Limb (tissue), 2 donors: ENCODE measurements around the gene JADE2.
"Not testable (repeated sequence)": the region's sequence is repeated elsewhere in the genome, so short reads cannot be mapped to it uniquely, and the experiment has no call there.

Experiments used
- DNase-seq, 2 donors: peaks; one replicate each; pipeline ENCODE4 v3.0.0-alpha.2; 2016; ENCODE audit errors: extremely low spot score in 2 of 2

Gene JADE2

DNA sequence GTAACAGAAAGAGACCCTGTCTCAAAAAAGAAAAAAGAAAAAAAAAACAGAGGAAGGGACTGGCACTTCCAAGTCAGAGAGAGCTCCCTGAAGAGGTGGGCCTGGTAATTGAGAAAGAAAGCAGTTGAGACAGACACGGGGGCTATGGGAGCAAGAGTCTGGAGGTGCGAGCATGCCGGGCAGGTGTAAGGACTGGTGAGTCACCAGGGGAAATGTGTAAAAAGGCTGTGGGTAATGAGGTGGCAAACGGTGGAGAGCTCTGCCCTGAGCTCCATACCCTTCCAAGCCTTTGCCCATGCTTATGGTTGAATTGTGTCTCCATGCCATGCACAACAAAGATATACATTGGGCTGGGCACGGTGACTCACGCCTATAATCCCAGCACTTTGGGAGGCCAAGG, 18.0 kb upstream of the JADE2 start:
- DNase-seq: no peak

DNA sequence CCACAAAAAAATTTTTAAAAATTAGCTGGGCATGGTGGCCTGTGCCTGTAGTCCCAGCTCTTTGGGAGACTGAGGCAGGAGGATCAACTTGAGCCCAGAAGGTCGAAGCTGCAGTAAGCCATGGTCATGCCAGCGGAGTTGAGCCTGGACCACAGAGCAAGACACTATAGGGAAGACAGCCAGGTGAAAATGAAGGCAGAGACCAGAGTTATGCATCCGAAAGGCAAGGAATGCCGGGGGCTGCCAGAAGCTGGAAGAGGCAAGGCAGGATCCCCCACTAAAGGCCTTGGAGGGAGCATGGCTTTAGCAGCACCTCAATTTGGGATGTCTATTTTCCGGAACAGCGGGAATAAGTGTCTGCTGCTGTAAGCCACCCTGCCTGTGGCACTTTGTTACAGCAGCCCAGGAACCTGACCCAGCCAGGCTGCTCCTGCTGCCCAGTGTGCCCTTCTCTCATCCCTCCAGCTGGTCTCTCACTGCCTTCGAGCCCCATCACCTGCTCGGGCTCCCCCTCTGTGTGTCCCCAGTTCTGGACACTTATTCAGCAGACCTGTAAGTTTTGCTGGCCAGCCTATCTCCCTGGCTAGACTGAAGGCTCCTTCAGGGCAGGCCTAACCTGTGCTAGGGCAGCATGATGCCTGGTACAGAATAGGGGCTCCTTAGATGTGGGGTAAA, 16.8 kb upstream of the JADE2 start:
- DNase-seq: no peak

- no peak for DNase-seq
Observed at GRCh38 chr5:134509308-134510040, 16.0 kb upstream of the JADE2 start.

DNA sequence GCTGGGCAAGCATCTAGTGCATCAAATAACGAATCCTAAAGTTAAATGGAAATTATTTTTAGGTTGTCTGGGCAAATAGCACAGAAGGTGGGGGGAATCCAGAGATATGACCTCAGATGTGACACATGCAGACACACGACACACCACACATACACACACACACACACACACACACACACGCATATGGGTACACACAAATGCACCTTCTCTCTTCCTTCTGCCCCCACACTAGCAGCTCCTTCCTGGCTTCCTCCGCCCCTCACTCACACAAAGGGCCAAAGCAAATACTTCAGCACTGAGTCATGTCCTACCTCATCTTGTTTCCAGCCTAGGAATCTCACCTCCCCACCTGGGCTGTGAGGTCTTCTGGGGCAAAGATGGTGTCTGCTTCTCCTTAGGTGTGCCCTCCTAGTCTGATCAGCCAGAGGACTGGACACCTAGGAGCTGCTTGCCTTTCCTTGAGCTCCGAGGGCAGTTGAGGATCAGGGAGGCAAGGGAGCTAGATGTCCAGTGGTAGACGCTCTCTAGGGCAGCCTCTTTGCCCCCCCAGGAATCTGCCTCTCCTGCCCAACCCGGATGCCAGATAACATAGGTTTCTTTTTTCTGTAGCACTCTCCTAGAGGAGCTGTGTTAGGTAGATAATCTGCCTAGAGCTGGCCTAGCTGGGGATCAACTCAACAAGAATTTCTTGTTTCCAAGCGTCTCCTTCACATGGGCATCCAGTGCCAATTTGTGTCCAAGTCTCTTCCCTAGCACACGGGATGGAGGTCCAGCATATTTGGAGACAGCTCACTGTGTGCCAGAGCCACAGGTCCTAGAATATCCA, 14.3 kb upstream of the JADE2 start:
- DNase-seq: no peak

- DNase-seq: no peak
Observed at GRCh38 chr5:134511796-134512660, 13.4 kb upstream of the JADE2 start.

DNA sequence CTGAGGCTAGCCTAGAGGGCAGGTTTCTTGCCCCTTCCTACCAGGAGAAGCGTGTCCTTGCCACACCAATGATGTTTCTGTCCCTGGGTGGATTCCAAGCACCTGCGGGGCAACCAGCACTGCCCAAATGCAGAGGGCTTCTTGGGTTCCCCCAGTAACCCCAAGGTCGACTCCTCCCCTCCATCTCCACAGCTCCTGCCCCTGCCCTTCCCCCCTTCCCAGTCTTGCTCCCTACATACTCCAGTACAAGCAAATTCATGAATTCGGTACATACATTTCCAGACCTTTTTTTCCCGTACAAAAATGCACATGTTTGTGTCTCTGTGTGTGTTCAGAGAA, 12.8 kb upstream of the JADE2 start:
- no peak for DNase-seq

- no peak for DNase-seq
Observed at GRCh38 chr5:134515801-134516200, 9.7 kb upstream of the JADE2 start.

DNA sequence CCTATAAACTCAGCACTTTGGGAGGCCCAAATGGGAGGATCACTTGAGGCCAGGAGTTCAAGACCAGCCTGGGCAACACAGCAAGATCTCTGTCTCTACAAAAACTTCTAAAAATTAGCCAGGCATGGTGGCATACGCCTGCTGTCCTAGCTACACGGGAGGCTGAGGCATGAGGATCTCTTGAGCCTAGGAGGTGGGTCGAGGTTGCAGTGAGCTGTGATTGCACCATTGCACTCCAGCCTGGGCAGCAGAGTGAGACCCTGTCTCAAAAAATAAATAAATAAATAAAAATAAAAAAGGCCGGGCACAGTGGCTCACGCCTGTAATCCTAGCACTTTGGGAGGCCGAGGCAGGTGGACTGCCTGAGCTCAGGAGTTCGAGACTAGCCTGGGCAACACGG, 8.5 kb upstream of the JADE2 start:
- not testable (repeated sequence) for DNase-seq

DNA sequence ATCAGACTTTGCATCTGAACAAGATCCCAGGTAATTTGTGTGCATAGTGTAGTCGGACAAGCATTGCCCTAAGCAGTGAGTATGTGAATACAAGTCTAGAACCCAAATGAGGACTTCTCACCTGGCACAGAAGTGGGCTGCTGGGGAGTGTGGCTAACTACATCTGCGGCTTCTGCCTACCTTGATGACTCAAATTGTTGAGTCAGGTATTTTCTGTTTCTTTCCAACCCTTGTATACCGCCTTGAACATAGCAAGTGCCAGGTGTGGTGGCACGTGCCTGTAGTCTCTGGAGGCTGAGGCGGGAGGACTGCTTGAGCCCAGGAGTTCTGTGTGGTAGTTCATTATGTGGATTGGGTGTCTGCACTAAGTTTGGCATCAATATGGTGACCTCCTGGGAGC, 7.9 kb upstream of the JADE2 start:
- no peak for DNase-seq

GRCh38 chr5:134519989-134520388, 5.5 kb upstream of the JADE2 start:
- no peak for DNase-seq

GRCh38 chr5:134521841-134522240, 3.6 kb upstream of the JADE2 start:
- no peak for DNase-seq

DNA sequence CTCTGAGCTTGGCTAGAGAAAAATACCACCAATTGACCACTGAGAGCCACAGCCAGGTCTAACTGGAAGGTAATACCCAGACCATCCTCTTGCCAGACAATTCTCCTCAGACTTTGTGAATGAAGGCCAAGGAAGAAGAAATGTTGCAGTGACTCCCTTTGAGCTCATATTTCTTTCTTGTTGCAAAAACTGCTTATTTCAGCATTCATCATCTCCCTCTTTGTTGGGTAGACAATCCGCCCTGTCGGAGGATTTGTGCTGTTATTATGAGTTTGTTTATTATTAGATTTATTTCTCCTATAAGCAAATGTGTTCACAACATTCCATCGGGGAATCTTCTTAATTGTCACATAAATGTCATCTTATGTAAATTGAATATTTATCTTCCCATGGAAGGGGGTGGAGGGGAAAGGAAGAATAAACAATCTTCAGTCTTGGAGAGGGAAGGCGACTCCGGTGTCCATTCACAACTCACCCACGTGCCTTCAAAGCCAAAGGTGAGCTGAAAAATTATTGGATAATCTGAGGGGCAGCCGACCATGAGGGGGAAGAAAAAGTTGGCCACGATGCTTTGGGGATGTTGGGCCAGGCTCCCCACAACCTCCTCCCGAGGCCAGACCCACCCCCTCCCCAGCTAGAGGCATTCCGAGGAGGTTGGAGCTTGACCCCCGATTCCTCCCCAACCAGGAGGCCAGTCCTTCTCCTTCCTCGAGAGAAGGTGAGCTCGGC, 1.8 kb upstream of the JADE2 start:
- no peak for DNase-seq

DNA sequence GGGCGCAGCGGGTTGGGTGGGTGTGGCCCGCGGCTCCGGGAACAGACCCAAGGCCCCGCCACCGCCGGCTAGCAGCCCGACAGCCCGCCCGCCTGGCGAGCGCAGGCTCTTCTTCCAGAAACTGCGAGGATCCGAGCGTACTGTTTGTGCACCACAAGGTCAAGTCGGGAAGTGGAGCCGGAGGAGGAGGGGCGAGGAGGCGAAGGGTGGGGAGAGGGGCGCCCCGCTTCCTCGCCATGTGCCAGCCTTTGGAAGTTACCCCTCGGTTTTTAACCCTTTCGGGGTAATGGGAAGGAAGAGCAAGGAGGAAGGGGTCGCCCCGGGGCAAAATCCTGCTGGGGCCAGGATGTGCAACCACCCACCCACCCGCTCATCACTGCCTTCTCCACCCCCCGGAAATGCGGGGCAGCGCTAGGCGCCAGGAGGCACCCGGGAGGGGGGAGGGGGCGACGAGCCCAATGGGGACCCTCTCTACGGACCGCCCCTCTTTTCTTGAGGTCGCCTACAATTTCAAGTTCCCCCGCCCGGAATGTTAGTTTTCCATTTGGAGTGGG, 1.1 kb upstream of the JADE2 start:
- DNase-seq: peak in 1 of 2 donors; percentile 76

GRCh38 chr5:134525683-134526482, 413 bp downstream of the JADE2 start:
- peak; percentile 62 to 84 for DNase-seq

DNA sequence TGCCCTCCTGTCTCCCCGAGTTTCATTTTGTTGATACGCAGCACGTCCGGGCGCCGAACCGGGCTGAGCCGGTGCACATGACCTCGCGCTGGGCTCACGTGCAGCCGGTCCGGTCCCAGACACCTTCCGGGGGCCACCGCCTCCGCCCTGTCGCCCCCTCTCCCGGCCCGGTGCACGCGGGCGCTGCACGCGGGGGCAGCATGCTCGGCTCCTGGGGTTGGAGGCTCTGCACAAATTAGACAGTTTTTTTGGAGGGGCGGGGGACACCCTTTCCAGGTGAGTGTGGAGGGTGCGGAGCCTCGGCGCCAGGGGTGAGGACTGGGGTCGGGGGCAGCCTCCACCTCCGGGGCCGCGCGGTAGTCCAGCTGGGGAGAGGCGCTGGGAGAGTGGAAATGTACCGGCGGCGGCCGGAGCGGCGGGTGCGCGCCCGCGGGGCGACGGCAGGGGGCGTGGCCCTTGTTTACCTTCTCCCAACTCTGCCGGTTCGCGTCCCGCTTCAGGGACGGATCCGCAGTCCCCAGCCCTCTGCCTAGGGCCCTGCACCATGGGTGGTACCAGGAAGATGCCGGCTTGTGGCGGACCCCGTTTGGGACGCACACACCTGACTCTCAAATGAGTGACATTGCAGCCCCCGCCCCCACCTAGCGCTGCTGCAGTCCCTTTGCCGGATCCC, 1.1 kb downstream of the JADE2 start:
- peak in 1 of 2 donors; percentile 79 for DNase-seq

GRCh38 chr5:134527156-134527960, 1.9 kb downstream of the JADE2 start:
- DNase-seq: peak; percentile 70 to 88

DNA sequence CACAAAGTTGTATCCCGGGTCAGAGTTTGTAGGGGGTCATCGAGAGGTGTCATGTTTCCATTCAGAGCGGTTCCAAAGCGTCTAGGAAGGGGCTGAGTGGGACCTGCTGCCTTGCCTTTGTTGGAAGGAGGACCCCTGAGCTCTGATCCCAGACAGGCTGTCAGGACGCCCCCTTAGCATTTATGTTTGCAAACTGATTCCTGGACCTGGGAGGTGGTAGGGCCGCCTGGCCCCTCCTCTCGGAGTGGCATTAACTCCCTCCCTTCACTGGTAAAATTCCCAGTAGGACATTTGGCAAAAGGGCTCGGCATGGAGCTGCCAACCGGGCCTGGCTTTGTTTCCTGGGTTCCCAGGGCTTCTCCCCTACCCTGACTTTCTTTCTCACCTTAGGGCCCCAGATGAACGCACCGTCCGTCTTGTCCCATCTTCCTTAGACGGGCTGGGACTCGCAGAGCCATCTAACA, 2.5 kb downstream of the JADE2 start:
- no peak for DNase-seq

DNA sequence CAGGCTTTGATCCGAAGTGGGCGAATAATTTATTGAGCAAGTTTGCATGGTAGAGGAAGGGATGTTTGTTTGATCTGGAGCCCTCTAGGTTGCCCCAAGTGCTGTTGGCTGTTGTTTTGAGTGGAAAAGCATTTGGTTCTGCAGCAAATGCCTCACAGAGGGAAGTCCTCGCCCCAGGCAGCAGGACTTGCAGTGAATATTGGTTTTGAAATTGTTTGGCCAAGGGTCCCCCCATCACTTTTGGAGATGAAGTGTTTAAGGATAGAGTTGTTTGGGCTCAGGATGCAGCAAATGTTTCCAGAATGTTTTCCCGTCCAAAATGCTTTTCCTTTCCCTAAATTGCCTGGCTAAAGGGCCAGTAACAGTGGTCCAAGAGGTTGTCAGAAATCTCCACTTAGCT, 3.1 kb downstream of the JADE2 start:
- no peak for DNase-seq
